ENCODE data around the gene UCHL3.

DNA sequence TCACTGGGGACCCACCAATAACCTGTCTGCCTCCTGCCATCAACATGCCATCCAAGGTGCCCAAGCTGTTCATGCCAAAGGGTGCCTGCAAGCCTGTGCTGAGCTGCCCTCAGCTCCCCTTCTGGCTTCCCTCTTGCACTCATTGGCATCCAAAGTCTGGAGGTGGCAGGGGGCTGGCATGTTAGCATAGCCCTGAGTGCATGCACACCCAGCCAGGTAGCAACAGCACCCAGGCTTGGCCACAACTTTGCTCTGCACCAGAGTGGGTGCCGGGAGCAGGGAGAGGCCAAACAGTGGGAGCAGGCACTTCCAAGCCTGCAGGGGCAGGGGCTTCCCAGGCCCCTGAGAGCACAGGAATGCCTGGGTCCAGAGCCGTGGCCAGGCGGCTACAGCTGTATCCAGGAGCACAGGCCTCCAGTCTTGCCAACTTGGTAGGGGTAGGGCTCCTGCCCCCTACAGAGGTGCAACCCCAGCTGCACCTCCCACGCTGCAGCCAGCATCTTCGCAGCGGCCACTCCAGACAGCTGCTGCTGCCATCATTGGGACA lies 41.5 kb upstream of the UCHL3 start:
- TF ChIP-seq, protein P1, sequence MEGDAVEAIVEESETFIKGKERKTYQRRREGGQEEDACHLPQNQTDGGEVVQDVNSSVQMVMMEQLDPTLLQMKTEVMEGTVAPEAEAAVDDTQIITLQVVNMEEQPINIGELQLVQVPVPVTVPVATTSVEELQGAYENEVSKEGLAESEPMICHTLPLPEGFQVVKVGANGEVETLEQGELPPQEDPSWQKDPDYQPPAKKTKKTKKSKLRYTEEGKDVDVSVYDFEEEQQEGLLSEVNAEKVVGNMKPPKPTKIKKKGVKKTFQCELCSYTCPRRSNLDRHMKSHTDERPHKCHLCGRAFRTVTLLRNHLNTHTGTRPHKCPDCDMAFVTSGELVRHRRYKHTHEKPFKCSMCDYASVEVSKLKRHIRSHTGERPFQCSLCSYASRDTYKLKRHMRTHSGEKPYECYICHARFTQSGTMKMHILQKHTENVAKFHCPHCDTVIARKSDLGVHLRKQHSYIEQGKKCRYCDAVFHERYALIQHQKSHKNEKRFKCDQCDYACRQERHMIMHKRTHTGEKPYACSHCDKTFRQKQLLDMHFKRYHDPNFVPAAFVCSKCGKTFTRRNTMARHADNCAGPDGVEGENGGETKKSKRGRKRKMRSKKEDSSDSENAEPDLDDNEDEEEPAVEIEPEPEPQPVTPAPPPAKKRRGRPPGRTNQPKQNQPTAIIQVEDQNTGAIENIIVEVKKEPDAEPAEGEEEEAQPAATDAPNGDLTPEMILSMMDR (IDR thresholded peaks at IDR 0.05 in 8 of 11, conservative IDR thresholded peaks at IDR 0.05 in 3 of 11) = no peak
- TF ChIP-seq POLR2A (IDR thresholded peaks at IDR 0.05) (no peak), POLR2AphosphoS5 (IDR thresholded peaks at IDR 0.05) (no peak)

All from spleen (tissue), 7 donors.